Measurements from ENCODE around the gene VAT1L. TPM values are rescaled to one million over a fixed set of nuclear protein-coding genes. Genes with fewer than 3 reads are reported as not detected.

VAT1L gene
- total and polyA plus RNA-seq, 2 experiments from 2014 or later, result 3.1 to 5.9 TPM

DNA sequence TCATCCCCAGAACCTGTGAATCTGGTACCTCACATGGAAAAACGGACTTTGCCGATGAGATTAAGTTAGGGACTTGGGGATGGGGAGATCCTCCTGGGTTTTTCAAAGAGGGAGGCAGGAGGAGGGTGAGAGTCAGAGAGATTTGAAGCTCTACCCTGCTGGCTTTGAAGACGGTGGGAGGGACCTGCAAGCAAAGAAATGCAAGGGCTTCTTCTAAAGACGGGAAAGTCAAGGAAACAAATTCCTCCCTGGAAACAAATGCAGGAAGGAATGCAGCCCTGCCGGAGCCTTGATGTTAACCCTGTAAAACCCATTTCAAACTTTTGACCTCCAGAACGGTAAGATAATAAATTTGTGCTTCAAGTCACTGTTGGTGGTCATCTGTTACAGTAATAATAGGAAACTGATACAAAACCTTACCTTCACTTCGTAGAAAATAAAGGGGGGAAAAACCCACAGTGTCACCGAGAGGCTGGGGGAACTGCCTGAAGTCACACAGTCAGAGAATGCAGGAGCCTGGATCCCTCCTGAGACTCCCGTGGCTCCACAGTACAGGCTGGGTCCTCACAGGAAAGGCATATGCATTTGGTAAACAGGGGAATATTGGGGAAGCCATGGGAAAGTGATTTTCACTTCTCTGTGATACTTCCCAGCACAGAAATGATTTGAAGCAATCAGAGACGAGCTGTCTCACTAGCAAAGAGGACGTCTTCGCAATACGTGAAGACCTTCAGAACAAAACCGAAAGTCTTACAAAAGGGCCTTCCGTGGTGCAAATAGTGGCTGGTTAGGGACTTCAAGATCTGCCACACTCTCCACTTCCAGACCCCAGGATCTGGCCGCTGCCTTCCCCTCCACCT is 175.1 kb downstream of the VAT1L start:
- WGBS (ENCODE audit: low lambda C conversion rate, missing lambda C conversion rate), result 42% methylated on average over 16 of the region's 16 CpGs
- H3K79me2 ChIP-seq, result no peaks in the 10 kb centered on the region
- no peak overlapping the region for H3K27ac ChIP-seq
- no peaks in the 10 kb centered on the region for H4K20me1 ChIP-seq (ENCODE audit: insufficient read depth, poor library complexity, severe bottlenecking)
- H3K4me3 ChIP-seq, result no peak overlapping the region
- no peaks in the 10 kb centered on the region for H3K4me1 ChIP-seq (ENCODE audit: insufficient read depth)
- H3K9me2 ChIP-seq (replicated peaks; ENCODE audit: insufficient read depth), result no peaks in the 10 kb centered on the region
- no peaks in the 10 kb centered on the region for H3K36me3 ChIP-seq (replicated peaks; ENCODE audit: insufficient read depth, low read depth)
- H3K9me3 ChIP-seq (ENCODE audit: low read depth), result no peaks in the 10 kb centered on the region
- H3K4me2 ChIP-seq, result peak overlapping the region; percentile 46
- DNase-seq (ENCODE audit: low spot score), result peak; percentile 13
- no peak for TF ChIP-seq CTCF (IDR thresholded peaks at IDR 0.05; ENCODE audit: poor library complexity)
- no peak for TF ChIP-seq EZH2phosphoT487 (IDR thresholded peaks at IDR 0.05; ENCODE audit: low read depth, severe bottlenecking, unreplicated experiment)
- no peak for TF ChIP-seq EZH2 (IDR thresholded peaks at IDR 0.05; ENCODE audit: borderline replicate concordance)
- no peak overlapping the region for H2AFZ ChIP-seq
- peaks cover 12% of the 10 kb centered on the region for H3K27me3 ChIP-seq

DNA sequence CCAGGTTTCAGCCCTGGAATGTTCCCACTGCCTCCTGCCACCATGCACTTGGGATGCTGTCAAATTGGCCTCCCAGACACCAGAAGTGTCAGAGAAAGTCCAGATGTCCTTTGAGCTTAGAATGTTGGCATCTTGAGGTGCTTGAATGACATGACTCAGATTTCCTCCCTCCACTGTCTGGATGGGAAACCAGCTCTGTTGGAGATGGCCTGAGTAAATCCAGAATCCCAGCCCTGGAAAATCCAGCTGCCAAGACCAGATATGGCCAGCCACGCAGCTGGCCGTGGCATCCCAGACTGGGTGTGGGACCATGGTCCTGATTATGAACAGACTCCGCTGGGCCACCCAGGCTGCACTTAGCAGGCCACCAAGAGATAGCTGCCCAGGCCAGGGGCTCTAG is 177.0 kb downstream of the VAT1L start:
- Histone ChIP-seq H3K79me2 (no peaks in the 10 kb centered on the region), H4K20me1 (ENCODE audit: insufficient read depth, poor library complexity, severe bottlenecking) (no peaks in the 10 kb centered on the region), H3K27ac (no peak overlapping the region), H2AFZ (no peak overlapping the region), H3K4me2 (no peak overlapping the region), H3K4me3 (no peak overlapping the region), H3K36me3 (replicated peaks; ENCODE audit: insufficient read depth, low read depth) (no peaks in the 10 kb centered on the region), H3K9me2 (replicated peaks; ENCODE audit: insufficient read depth) (no peaks in the 10 kb centered on the region), H3K4me1 (ENCODE audit: insufficient read depth) (no peaks in the 10 kb centered on the region), H3K9me3 (ENCODE audit: low read depth) (no peaks in the 10 kb centered on the region), H3K27me3 (peaks cover 12% of the 10 kb centered on the region)
- WGBS (ENCODE audit: low lambda C conversion rate, missing lambda C conversion rate), result 35% methylated on average over 3 of the region's 3 CpGs
- DNase-seq (ENCODE audit: low spot score), result peak; percentile 17
- TF ChIP-seq EZH2 (IDR thresholded peaks at IDR 0.05; ENCODE audit: borderline replicate concordance), result no peak
- TF ChIP-seq CTCF (IDR thresholded peaks at IDR 0.05; ENCODE audit: poor library complexity), result no peak
- TF ChIP-seq EZH2phosphoT487 (IDR thresholded peaks at IDR 0.05; ENCODE audit: low read depth, severe bottlenecking, unreplicated experiment), result no peak

DNA sequence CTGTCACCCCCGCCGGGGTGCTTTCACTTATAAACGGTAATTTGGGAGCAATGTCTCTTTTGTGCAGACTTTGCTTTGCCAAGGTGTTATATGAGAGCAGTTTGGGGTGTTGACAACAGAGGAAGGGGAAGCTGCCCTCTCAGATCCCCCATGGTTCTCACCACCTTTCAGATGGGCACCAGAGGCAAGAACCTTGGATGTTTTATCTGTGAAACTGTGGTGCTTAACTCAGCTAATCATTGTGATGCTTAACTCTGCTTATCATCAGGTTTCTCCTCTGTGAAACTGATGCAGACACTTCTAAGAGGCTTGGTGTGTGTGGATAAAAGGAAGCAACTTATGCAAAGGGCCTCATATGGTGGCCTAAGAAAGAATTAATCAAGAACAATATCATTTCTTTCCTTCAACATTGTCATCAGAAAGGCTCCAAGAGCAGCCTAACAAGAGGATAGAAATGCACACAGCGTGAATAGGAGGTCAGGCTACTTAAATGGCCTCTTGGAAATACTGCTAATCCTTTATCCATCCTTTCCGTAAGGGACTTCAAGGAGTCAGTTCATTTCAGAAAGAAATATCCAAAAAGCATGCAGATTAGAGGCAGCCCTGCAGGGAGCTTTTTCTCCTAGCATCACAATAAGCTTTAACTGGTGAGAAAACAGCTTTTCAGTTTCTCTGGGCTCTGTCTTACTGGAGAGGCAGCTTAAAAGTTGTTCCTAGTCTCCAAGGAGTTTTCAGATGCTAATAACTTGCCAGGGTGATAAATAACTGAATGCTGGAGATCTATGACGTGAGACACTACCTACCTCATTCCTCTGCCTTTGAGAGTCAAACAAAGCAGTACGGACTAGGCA is 178.9 kb downstream of the VAT1L start:
- Histone ChIP-seq H3K4me3 (no peak overlapping the region), H3K4me2 (no peak overlapping the region)
- DNase-seq (ENCODE audit: low spot score), result no peak

More for the DNA sequence above, 178.9 kb downstream of the VAT1L start:
- Histone ChIP-seq H4K20me1 (ENCODE audit: insufficient read depth, poor library complexity, severe bottlenecking) (no peaks in the 10 kb centered on the region), H3K4me1 (ENCODE audit: insufficient read depth) (no peaks in the 10 kb centered on the region), H3K9me2 (replicated peaks; ENCODE audit: insufficient read depth) (no peaks in the 10 kb centered on the region), H2AFZ (no peak overlapping the region), H3K9me3 (ENCODE audit: low read depth) (no peaks in the 10 kb centered on the region), H3K79me2 (no peaks in the 10 kb centered on the region), H3K36me3 (replicated peaks; ENCODE audit: insufficient read depth, low read depth) (no peaks in the 10 kb centered on the region), H3K27ac (no peak overlapping the region), H3K27me3 (peaks cover 12% of the 10 kb centered on the region)
- TF ChIP-seq CTCF (IDR thresholded peaks at IDR 0.05; ENCODE audit: poor library complexity), result no peak
- no peak for TF ChIP-seq EZH2 (IDR thresholded peaks at IDR 0.05; ENCODE audit: borderline replicate concordance)
- TF ChIP-seq EZH2phosphoT487 (IDR thresholded peaks at IDR 0.05; ENCODE audit: low read depth, severe bottlenecking, unreplicated experiment), result no peak
- 35% methylated on average over 7 of the region's 7 CpGs for WGBS (ENCODE audit: low lambda C conversion rate, missing lambda C conversion rate)
